Stimulated activated CD4-positive, alpha-beta T cell treated with anti-CD3 and anti-CD28 coated beads, TNF-alpha, amount 100 ng/mL, for 48 hours (primary cell): Measurements from ENCODE around the gene NUAK2.
"Not testable (repeated sequence)": the region's sequence is repeated elsewhere in the genome, so short reads cannot be mapped to it uniquely, and the experiment has no call there.

Experiments used
- DNase-seq, 3 donors: peaks; one replicate each; pipeline ENCODE4 v3.0.0-alpha.2; 2020; ENCODE audit warnings: low read depth in 3 of 3

NUAK2 gene

GRCh38 chr1:205298191-205298994, 23.2 kb downstream of the NUAK2 start:
- DNase-seq: no peak

- not testable (repeated sequence) for DNase-seq
Observed at GRCh38 chr1:205297546-205298177, 23.9 kb downstream of the NUAK2 start.

GRCh38 chr1:205296154-205296553, 25.4 kb downstream of the NUAK2 start:
- no peak for DNase-seq

GRCh38 chr1:205294934-205295333, 26.6 kb downstream of the NUAK2 start:
- no peak for DNase-seq

- no peak for DNase-seq
Observed at GRCh38 chr1:205294175-205294917, 27.2 kb downstream of the NUAK2 start.

GRCh38 chr1:205293350-205294074, 28.0 kb downstream of the NUAK2 start:
- no peak for DNase-seq

GRCh38 chr1:205291596-205291995, 29.9 kb downstream of the NUAK2 start:
- no peak for DNase-seq

GRCh38 chr1:205287767-205288559, 33.6 kb downstream of the NUAK2 start:
- DNase-seq: peak; percentile 39 to 70 (median 61)

GRCh38 chr1:205287076-205287475, 34.5 kb downstream of the NUAK2 start:
- DNase-seq: no peak

- DNase-seq: peak; percentile 51 to 52 (median 52)
Observed at GRCh38 chr1:205286335-205286950, 35.1 kb downstream of the NUAK2 start.

- DNase-seq: peak in 1 of 3 donors; percentile 37
Observed at GRCh38 chr1:205285381-205286101, 36.0 kb downstream of the NUAK2 start.

GRCh38 chr1:205284420-205285144, 37.0 kb downstream of the NUAK2 start:
- DNase-seq: peak; percentile 51 to 80 (median 74)

GRCh38 chr1:205283270-205284147, 38.0 kb downstream of the NUAK2 start:
- DNase-seq: no peak

- DNase-seq: not testable (repeated sequence)
Observed at GRCh38 chr1:205280666-205281395, 40.7 kb downstream of the NUAK2 start.

GRCh38 chr1:205279986-205280385, 41.6 kb downstream of the NUAK2 start:
- DNase-seq: no peak

GRCh38 chr1:205276689-205277065, 44.9 kb downstream of the NUAK2 start:
- no peak for DNase-seq

- DNase-seq: no peak
Observed at GRCh38 chr1:205275916-205276688, 45.4 kb downstream of the NUAK2 start.
